GM23338 (cell line): ENCODE results near the gene IGF1R. TPM values are rescaled to one million over a fixed set of nuclear protein-coding genes. Genes with fewer than 3 reads are reported as not detected.

ENCODE experiments used
- ATAC-seq: fragments of 200-7000 bp; cut with Tn5 transposase; 3 replicates; pipeline ENCODE4 v1.9.1; 2020
- DNase-seq: peaks from one replicate; pipeline ENCODE4 v3.0.0-alpha.2; 2015; ENCODE audit warnings: low spot score
- H2AFZ ChIP-seq: fragments of 200-600 bp; sonication (generic); 2 replicates; pipeline ENCODE4 v1.8.0; 2016; ENCODE audit warnings: antibody characterized with exemption, mild to moderate bottlenecking, moderate library complexity
- H3F3A ChIP-seq: fragments of 200-600 bp; sonication (generic); replicated peaks from 2 replicates; pipeline ENCODE4 v1.8.0; 2017; ENCODE audit warnings: antibody characterized with exemption, mixed run types, low read depth
- H3K27ac ChIP-seq: fragments of 200-600 bp; sonication (generic); 2 replicates; pipeline ENCODE4 v1.6.1; 2016; ENCODE audit warnings: low read depth
- H3K27me3 ChIP-seq: fragments of 200-600 bp; sonication (generic); 2 replicates; pipeline ENCODE4 v1.8.0; 2016; ENCODE audit warnings: mild to moderate bottlenecking, mixed run types, moderate library complexity; ENCODE audit not compliant: insufficient read depth
- H3K36me3 ChIP-seq: fragments of 200-600 bp; sonication (generic); 2 replicates; pipeline ENCODE4 v1.8.0; 2016; ENCODE audit warnings: mild to moderate bottlenecking; ENCODE audit not compliant: insufficient read depth
- H3K4me1 ChIP-seq: fragments of 200-600 bp; sonication (generic); 2 replicates; pipeline ENCODE4 v1.8.0; 2016; ENCODE audit warnings: mild to moderate bottlenecking, moderate library complexity; ENCODE audit not compliant: insufficient read depth
- H3K4me2 ChIP-seq: fragments of 200-600 bp; sonication (generic); 2 replicates; pipeline ENCODE4 v1.7.1; 2017; ENCODE audit warnings: mixed run types
- H3K4me3 ChIP-seq: fragments of 200-600 bp; sonication (generic); 2 replicates; pipeline ENCODE4 v1.6.1; 2016; ENCODE audit warnings: mixed run types
- H3K79me2 ChIP-seq: fragments of 200-600 bp; sonication (generic); replicated peaks from 2 replicates; pipeline ENCODE4 v1.8.0; 2017; ENCODE audit warnings: mild to moderate bottlenecking; ENCODE audit not compliant: insufficient read depth
- H3K9me2 ChIP-seq: fragments of 200-600 bp; sonication (generic); 2 replicates; pipeline ENCODE4 v1.8.0; 2017; ENCODE audit not compliant: insufficient read depth
- H4K20me1 ChIP-seq: fragments of 200-600 bp; sonication (generic); replicated peaks from 2 replicates; pipeline ENCODE4 v1.8.0; 2017; ENCODE audit warnings: mild to moderate bottlenecking; ENCODE audit not compliant: insufficient read depth
- H3K27ac Mint-ChIP-seq: 2 replicates; pipeline ENCODE4 v1.8.0; 2020; ENCODE audit warnings: inconsistent platforms, mild to moderate bottlenecking, moderate library complexity, mixed read lengths
- H3K27me3 Mint-ChIP-seq: 3 replicates; pipeline ENCODE4 v1.8.0; 2022; ENCODE audit warnings: low read depth, mild to moderate bottlenecking, moderate library complexity, mixed read lengths, inconsistent platforms; ENCODE audit not compliant: insufficient read depth, poor library complexity
- H3K36me3 Mint-ChIP-seq: 3 replicates; pipeline ENCODE4 v1.8.0; 2021; ENCODE audit warnings: low read depth, mild to moderate bottlenecking, inconsistent platforms, moderate library complexity, mixed read lengths
- H3K4me1 Mint-ChIP-seq: 3 replicates; pipeline ENCODE4 v1.8.0; 2020; ENCODE audit warnings: mild to moderate bottlenecking, inconsistent platforms, mixed read lengths
- H3K4me3 Mint-ChIP-seq: 3 replicates; pipeline ENCODE4 v1.8.0; 2021; ENCODE audit warnings: moderate library complexity, mild to moderate bottlenecking, inconsistent platforms, mixed read lengths
- H3K9me3 Mint-ChIP-seq: 3 replicates; pipeline ENCODE4 v1.8.0; 2020; ENCODE audit warnings: moderate library complexity, mild to moderate bottlenecking, inconsistent platforms, mixed read lengths
- CREB1 ChIP-seq: fragments of 250-450 bp; sonication (Bioruptor Pico); IDR thresholded peaks from 2 replicates; pipeline ENCODE4 v1.5.0; 2020; ENCODE audit warnings: low read depth, mild to moderate bottlenecking, moderate library complexity
- EZH2phosphoT487 ChIP-seq: fragments of 200-600 bp; sonication (generic); IDR thresholded peaks from one replicate; pipeline ENCODE4 v1.8.1; 2018; ENCODE audit warnings: antibody characterized with exemption; ENCODE audit not compliant: unreplicated experiment
- JUNB ChIP-seq: IDR thresholded peaks from one replicate; pipeline ENCODE4 v1.6.1; 2016; ENCODE audit warnings: antibody characterized with exemption; ENCODE audit not compliant: unreplicated experiment
- NANOG ChIP-seq: IDR thresholded peaks from 2 replicates; pipeline ENCODE4 v1.6.1; 2016; ENCODE audit warnings: antibody characterized with exemption, borderline replicate concordance
- ZNF114 ChIP-seq: fragments of 250-450 bp; sonication (Bioruptor Pico); IDR thresholded peaks from 2 replicates; pipeline ENCODE4 v1.5.0; 2020; ENCODE audit warnings: mild to moderate bottlenecking, moderate library complexity
- polyA plus RNA-seq: library from polyadenylated mRNA; unstranded; fragments of >200 nt; fragmentation: Nextera tagmentation; extraction: Ambion mirVana; gene quantifications from 2 replicates; pipeline ENCODE4 v1.2.1, GENCODE V29; 2016
- total RNA-seq: library from RNA; depleted of rRNA; stranded (reverse); fragments of >200 nt; shearing (Covaris generic); gene quantifications from 2 replicates; pipeline ENCODE4 v1.2.3, GENCODE V29; 2014
- TF ChIP-seq, protein P1 (sequence below): IDR thresholded peaks from one replicate; pipeline ENCODE4 v1.6.1; 2018; ENCODE audit warnings: antibody characterized with exemption; ENCODE audit not compliant: unreplicated experiment
- TF ChIP-seq, protein P2 (sequence below): fragments of 250-450 bp; sonication (Bioruptor Pico); IDR thresholded peaks from 2 replicates; pipeline ENCODE4 v1.5.0; 2020; ENCODE audit warnings: mild to moderate bottlenecking, moderate library complexity
- TF ChIP-seq, protein P3 (sequence below): IDR thresholded peaks from 2 replicates; pipeline ENCODE4 v1.6.1; 2016; ENCODE audit warnings: antibody characterized with exemption

The IGF1R gene
- total and polyA plus RNA-seq, 2 experiments from 2014 or later, result 20.4 to 92.2 TPM

DNA sequence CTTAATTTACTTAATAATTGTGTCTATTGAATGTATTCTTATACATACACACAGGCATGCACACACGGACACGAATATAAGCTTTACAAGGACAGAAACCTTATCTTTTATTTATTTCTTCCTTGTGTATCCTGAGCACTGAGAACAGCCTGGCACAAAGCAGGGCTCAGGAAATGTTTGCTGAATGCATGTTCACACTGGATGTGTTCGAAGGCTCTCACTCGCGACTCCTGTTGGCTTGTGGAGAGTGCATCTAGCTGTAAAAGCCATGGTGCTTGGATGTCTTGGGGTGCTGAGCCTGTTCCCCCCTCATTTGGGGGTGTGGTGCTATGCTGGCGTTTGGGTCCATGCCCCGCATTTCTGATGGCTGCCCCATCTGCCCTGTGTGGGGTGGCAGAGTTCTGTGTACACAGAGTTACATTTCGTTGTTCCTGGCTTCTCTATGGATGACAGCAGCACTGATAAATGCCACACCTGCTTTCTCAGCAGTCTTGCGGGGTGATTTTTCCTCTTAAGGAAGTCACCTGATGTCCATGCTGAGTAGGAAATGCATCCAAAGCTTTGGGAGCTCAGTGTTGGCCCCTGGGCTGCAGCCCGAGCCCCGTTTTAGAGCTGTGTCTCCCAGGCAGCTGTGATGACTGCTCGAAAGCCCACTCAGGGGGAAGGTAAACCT lies 148.5 kb downstream of the IGF1R start:
- Histone ChIP-seq H2AFZ (no peak overlapping the region), H3K36me3 (no peaks in the 10 kb centered on the region), H3K79me2 (peaks cover 95% of the 10 kb centered on the region), H3K4me1 (peaks cover 88% of the 10 kb centered on the region), H3K27ac (no peak overlapping the region), H3K9me2 (no peaks in the 10 kb centered on the region), H3F3A (peaks cover 14% of the 10 kb centered on the region; the same call in 1 of the 2 replicates), H3K27me3 (no peaks in the 10 kb centered on the region), H4K20me1 (peaks cover 60% of the 10 kb centered on the region), H3K4me3 (no peak overlapping the region), H3K4me2 (peak overlapping the region; percentile 31; the same call in 1 of the 2 replicates)
- H3K27ac Mint-ChIP-seq, result no peak overlapping the region
- peaks cover 91% of the 10 kb centered on the region for H3K4me1 Mint-ChIP-seq
- TF ChIP-seq, protein P1, sequence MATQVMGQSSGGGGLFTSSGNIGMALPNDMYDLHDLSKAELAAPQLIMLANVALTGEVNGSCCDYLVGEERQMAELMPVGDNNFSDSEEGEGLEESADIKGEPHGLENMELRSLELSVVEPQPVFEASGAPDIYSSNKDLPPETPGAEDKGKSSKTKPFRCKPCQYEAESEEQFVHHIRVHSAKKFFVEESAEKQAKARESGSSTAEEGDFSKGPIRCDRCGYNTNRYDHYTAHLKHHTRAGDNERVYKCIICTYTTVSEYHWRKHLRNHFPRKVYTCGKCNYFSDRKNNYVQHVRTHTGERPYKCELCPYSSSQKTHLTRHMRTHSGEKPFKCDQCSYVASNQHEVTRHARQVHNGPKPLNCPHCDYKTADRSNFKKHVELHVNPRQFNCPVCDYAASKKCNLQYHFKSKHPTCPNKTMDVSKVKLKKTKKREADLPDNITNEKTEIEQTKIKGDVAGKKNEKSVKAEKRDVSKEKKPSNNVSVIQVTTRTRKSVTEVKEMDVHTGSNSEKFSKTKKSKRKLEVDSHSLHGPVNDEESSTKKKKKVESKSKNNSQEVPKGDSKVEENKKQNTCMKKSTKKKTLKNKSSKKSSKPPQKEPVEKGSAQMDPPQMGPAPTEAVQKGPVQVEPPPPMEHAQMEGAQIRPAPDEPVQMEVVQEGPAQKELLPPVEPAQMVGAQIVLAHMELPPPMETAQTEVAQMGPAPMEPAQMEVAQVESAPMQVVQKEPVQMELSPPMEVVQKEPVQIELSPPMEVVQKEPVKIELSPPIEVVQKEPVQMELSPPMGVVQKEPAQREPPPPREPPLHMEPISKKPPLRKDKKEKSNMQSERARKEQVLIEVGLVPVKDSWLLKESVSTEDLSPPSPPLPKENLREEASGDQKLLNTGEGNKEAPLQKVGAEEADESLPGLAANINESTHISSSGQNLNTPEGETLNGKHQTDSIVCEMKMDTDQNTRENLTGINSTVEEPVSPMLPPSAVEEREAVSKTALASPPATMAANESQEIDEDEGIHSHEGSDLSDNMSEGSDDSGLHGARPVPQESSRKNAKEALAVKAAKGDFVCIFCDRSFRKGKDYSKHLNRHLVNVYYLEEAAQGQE, result no peak
- no peak for TF ChIP-seq JUNB
- no peak for TF ChIP-seq EZH2phosphoT487
- no peak for TF ChIP-seq ZNF114 (CRISPR knock-in tag)
- TF ChIP-seq CREB1 (CRISPR knock-in tag), result no peak
- TF ChIP-seq NANOG, result no peak
- TF ChIP-seq, protein P2, sequence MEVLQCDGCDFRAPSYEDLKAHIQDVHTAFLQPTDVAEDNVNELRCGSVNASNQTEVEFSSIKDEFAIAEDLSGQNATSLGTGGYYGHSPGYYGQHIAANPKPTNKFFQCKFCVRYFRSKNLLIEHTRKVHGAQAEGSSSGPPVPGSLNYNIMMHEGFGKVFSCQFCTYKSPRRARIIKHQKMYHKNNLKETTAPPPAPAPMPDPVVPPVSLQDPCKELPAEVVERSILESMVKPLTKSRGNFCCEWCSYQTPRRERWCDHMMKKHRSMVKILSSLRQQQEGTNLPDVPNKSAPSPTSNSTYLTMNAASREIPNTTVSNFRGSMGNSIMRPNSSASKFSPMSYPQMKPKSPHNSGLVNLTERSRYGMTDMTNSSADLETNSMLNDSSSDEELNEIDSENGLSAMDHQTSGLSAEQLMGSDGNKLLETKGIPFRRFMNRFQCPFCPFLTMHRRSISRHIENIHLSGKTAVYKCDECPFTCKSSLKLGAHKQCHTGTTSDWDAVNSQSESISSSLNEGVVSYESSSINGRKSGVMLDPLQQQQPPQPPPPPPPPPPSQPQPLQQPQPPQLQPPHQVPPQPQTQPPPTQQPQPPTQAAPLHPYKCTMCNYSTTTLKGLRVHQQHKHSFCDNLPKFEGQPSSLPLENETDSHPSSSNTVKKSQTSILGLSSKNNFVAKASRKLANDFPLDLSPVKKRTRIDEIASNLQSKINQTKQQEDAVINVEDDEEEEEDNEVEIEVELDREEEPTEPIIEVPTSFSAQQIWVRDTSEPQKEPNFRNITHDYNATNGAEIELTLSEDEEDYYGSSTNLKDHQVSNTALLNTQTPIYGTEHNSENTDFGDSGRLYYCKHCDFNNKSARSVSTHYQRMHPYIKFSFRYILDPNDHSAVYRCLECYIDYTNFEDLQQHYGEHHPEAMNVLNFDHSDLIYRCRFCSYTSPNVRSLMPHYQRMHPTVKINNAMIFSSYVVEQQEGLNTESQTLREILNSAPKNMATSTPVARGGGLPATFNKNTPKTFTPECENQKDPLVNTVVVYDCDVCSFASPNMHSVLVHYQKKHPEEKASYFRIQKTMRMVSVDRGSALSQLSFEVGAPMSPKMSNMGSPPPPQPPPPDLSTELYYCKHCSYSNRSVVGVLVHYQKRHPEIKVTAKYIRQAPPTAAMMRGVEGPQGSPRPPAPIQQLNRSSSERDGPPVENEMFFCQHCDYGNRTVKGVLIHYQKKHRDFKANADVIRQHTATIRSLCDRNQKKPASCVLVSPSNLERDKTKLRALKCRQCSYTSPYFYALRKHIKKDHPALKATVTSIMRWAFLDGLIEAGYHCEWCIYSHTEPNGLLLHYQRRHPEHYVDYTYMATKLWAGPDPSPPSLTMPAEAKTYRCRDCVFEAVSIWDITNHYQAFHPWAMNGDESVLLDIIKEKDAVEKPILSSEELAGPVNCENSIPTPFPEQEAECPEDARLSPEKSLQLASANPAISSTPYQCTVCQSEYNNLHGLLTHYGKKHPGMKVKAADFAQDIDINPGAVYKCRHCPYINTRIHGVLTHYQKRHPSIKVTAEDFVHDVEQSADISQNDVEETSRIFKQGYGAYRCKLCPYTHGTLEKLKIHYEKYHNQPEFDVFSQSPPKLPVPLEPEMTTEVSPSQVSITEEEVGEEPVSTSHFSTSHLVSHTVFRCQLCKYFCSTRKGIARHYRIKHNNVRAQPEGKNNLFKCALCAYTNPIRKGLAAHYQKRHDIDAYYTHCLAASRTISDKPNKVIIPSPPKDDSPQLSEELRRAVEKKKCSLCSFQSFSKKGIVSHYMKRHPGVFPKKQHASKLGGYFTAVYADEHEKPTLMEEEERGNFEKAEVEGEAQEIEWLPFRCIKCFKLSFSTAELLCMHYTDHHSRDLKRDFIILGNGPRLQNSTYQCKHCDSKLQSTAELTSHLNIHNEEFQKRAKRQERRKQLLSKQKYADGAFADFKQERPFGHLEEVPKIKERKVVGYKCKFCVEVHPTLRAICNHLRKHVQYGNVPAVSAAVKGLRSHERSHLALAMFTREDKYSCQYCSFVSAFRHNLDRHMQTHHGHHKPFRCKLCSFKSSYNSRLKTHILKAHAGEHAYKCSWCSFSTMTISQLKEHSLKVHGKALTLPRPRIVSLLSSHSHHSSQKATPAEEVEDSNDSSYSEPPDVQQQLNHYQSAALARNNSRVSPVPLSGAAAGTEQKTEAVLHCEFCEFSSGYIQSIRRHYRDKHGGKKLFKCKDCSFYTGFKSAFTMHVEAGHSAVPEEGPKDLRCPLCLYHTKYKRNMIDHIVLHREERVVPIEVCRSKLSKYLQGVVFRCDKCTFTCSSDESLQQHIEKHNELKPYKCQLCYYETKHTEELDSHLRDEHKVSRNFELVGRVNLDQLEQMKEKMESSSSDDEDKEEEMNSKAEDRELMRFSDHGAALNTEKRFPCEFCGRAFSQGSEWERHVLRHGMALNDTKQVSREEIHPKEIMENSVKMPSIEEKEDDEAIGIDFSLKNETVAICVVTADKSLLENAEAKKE (CRISPR knock-in tag), result no peak
- TF ChIP-seq, protein P3, sequence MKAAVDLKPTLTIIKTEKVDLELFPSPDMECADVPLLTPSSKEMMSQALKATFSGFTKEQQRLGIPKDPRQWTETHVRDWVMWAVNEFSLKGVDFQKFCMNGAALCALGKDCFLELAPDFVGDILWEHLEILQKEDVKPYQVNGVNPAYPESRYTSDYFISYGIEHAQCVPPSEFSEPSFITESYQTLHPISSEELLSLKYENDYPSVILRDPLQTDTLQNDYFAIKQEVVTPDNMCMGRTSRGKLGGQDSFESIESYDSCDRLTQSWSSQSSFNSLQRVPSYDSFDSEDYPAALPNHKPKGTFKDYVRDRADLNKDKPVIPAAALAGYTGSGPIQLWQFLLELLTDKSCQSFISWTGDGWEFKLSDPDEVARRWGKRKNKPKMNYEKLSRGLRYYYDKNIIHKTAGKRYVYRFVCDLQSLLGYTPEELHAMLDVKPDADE, result no peak
- no peaks in the 10 kb centered on the region for H3K9me3 Mint-ChIP-seq
- DNase-seq (no peak), ATAC-seq (no peak)
- no peaks in the 10 kb centered on the region for H3K36me3 Mint-ChIP-seq
- peaks cover 19% of the 10 kb centered on the region for H3K27me3 Mint-ChIP-seq
- H3K4me3 Mint-ChIP-seq, result no peak overlapping the region; the same call in 2 of the 3 replicates
